ENCODE data around the gene HIP1R. TPM values are rescaled to one million over a fixed set of nuclear protein-coding genes. Genes with fewer than 3 reads are reported as not detected.

Gene HIP1R
- total and polyA plus RNA-seq, 2 experiments from 2014 or later = 8.0 to 22.1 TPM

DNA sequence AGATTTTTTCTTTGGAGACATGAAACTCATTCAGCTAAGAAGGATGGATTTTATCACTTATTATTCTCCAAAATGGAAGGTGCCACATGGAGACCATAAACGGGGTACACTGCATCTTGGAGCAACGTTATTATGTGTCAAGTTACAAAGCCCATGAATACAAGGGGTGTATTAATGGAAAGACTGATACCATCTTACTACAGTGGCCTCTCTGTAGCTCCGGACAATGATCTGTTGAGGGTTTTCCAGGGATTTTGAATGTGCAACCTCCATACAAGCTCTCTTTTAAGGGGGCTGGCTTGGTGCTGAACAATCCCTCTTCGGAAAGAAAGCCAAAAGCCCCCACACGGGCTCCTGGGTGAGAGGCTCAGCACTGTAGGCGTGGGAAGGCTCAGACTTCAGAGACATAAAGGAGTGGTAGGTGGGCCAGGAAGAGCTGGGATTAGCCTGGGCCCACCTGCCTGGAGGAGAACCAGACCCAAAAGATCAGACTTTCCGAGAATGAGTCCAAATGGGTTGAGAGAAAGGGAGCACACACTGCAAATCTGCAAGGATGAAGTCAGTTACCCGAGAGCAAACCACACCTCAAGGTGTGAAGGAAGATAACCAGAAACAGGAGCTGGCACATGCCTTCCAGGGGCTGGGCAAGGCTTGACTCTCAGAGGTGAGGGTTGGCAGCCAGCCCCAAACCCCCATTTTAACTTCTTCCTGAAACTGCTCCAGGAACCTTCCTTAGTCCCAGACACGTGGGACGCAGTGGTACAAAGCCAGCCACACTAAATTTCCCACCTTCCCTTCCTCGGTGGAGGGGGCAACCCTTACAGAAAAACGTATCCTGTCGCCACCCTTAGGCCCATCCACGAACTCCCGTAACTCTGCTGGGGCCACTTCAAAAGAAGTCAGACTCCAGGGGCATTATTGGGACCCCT, 59.2 kb downstream of the HIP1R start:
- Histone ChIP-seq H4K20me1 (replicated peaks; ENCODE audit: insufficient read depth) (peaks cover 4% of the 10 kb centered on the region), H3F3A (replicated peaks; ENCODE audit: low read depth) (peaks cover 15% of the 10 kb centered on the region), H2AFZ (no peak overlapping the region), H3K79me2 (replicated peaks; ENCODE audit: insufficient read depth) (peaks cover 46% of the 10 kb centered on the region), H3K27ac (ENCODE audit: low read depth) (no peak overlapping the region), H3K4me3 (peak overlapping the region; percentile 78), H3K4me1 (ENCODE audit: insufficient read depth) (peaks cover 41% of the 10 kb centered on the region), H3K9me2 (ENCODE audit: insufficient read depth) (no peaks in the 10 kb centered on the region), H3K27me3 (ENCODE audit: insufficient read depth) (peaks cover 46% of the 10 kb centered on the region), H3K36me3 (ENCODE audit: insufficient read depth) (no peaks in the 10 kb centered on the region), H3K4me2 (peak overlapping the region; percentile 92)
- Mint-ChIP-seq H3K27ac (no peak overlapping the region), H3K4me3 (peak overlapping the region; percentile 81), H3K36me3 (ENCODE audit: low read depth) (no peaks in the 10 kb centered on the region), H3K9me3 (peaks cover 9% of the 10 kb centered on the region; the same call in 2 of the 3 replicates), H3K4me1 (peaks cover 44% of the 10 kb centered on the region), H3K27me3 (ENCODE audit: insufficient read depth, low read depth, poor library complexity) (peaks cover 36% of the 10 kb centered on the region)
- TF ChIP-seq, protein P1, sequence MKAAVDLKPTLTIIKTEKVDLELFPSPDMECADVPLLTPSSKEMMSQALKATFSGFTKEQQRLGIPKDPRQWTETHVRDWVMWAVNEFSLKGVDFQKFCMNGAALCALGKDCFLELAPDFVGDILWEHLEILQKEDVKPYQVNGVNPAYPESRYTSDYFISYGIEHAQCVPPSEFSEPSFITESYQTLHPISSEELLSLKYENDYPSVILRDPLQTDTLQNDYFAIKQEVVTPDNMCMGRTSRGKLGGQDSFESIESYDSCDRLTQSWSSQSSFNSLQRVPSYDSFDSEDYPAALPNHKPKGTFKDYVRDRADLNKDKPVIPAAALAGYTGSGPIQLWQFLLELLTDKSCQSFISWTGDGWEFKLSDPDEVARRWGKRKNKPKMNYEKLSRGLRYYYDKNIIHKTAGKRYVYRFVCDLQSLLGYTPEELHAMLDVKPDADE (IDR thresholded peaks at IDR 0.05) = no peak
- TF ChIP-seq CREB1 (CRISPR knock-in tag; IDR thresholded peaks at IDR 0.05; ENCODE audit: low read depth) (no peak), JUNB (IDR thresholded peaks at IDR 0.05; ENCODE audit: unreplicated experiment) (no peak), POLR2AphosphoS5 (IDR thresholded peaks at IDR 0.05; ENCODE audit: low read depth) (no peak), EZH2 (IDR thresholded peaks at IDR 0.05; ENCODE audit: low read depth, unreplicated experiment) (no peak), EZH2phosphoT487 (IDR thresholded peaks at IDR 0.05; ENCODE audit: unreplicated experiment) (no peak)
- TF ChIP-seq, protein P2, sequence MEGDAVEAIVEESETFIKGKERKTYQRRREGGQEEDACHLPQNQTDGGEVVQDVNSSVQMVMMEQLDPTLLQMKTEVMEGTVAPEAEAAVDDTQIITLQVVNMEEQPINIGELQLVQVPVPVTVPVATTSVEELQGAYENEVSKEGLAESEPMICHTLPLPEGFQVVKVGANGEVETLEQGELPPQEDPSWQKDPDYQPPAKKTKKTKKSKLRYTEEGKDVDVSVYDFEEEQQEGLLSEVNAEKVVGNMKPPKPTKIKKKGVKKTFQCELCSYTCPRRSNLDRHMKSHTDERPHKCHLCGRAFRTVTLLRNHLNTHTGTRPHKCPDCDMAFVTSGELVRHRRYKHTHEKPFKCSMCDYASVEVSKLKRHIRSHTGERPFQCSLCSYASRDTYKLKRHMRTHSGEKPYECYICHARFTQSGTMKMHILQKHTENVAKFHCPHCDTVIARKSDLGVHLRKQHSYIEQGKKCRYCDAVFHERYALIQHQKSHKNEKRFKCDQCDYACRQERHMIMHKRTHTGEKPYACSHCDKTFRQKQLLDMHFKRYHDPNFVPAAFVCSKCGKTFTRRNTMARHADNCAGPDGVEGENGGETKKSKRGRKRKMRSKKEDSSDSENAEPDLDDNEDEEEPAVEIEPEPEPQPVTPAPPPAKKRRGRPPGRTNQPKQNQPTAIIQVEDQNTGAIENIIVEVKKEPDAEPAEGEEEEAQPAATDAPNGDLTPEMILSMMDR (conservative IDR thresholded peaks at IDR 0.05; ENCODE audit: low read depth in 2 of 2) = no peak
- TF ChIP-seq, protein P3, sequence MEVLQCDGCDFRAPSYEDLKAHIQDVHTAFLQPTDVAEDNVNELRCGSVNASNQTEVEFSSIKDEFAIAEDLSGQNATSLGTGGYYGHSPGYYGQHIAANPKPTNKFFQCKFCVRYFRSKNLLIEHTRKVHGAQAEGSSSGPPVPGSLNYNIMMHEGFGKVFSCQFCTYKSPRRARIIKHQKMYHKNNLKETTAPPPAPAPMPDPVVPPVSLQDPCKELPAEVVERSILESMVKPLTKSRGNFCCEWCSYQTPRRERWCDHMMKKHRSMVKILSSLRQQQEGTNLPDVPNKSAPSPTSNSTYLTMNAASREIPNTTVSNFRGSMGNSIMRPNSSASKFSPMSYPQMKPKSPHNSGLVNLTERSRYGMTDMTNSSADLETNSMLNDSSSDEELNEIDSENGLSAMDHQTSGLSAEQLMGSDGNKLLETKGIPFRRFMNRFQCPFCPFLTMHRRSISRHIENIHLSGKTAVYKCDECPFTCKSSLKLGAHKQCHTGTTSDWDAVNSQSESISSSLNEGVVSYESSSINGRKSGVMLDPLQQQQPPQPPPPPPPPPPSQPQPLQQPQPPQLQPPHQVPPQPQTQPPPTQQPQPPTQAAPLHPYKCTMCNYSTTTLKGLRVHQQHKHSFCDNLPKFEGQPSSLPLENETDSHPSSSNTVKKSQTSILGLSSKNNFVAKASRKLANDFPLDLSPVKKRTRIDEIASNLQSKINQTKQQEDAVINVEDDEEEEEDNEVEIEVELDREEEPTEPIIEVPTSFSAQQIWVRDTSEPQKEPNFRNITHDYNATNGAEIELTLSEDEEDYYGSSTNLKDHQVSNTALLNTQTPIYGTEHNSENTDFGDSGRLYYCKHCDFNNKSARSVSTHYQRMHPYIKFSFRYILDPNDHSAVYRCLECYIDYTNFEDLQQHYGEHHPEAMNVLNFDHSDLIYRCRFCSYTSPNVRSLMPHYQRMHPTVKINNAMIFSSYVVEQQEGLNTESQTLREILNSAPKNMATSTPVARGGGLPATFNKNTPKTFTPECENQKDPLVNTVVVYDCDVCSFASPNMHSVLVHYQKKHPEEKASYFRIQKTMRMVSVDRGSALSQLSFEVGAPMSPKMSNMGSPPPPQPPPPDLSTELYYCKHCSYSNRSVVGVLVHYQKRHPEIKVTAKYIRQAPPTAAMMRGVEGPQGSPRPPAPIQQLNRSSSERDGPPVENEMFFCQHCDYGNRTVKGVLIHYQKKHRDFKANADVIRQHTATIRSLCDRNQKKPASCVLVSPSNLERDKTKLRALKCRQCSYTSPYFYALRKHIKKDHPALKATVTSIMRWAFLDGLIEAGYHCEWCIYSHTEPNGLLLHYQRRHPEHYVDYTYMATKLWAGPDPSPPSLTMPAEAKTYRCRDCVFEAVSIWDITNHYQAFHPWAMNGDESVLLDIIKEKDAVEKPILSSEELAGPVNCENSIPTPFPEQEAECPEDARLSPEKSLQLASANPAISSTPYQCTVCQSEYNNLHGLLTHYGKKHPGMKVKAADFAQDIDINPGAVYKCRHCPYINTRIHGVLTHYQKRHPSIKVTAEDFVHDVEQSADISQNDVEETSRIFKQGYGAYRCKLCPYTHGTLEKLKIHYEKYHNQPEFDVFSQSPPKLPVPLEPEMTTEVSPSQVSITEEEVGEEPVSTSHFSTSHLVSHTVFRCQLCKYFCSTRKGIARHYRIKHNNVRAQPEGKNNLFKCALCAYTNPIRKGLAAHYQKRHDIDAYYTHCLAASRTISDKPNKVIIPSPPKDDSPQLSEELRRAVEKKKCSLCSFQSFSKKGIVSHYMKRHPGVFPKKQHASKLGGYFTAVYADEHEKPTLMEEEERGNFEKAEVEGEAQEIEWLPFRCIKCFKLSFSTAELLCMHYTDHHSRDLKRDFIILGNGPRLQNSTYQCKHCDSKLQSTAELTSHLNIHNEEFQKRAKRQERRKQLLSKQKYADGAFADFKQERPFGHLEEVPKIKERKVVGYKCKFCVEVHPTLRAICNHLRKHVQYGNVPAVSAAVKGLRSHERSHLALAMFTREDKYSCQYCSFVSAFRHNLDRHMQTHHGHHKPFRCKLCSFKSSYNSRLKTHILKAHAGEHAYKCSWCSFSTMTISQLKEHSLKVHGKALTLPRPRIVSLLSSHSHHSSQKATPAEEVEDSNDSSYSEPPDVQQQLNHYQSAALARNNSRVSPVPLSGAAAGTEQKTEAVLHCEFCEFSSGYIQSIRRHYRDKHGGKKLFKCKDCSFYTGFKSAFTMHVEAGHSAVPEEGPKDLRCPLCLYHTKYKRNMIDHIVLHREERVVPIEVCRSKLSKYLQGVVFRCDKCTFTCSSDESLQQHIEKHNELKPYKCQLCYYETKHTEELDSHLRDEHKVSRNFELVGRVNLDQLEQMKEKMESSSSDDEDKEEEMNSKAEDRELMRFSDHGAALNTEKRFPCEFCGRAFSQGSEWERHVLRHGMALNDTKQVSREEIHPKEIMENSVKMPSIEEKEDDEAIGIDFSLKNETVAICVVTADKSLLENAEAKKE (CRISPR knock-in tag; IDR thresholded peaks at IDR 0.05) = no peak
- ATAC-seq (no peak), DNase-seq (ENCODE audit: low spot score) (no peak)

All from GM23338 (cell line).